HepG2 (cell line): Measurements from ENCODE around the gene LORICRIN. TPM values are rescaled to one million over a fixed set of nuclear protein-coding genes. Genes with fewer than 3 reads are reported as not detected.

Experiments used
- ATAC-seq: fragments of 200-7000 bp; cut with Tn5 transposase; 3 replicates; pipeline ENCODE4 v1.9.1; 2020; ENCODE audit warnings: mild to moderate bottlenecking, moderate library complexity
- BruUV-seq: library from RNA; stranded (reverse); fragments of 400-500 nt; replicated peaks from 2 replicates; lab custom pipeline; 2021; lab: Mats Ljungman, UMichigan
- CTCF ChIA-PET: fragments of 300-600 bp; formaldehyde crosslinking; extraction: SDS; loops from one replicate; lab custom pipeline; 2021; ENCODE audit warnings: low total read pairs, inconsistent platforms, low intra/inter-chr PET ratio; lab: Yijun Ruan, JAX
- POLR2A ChIA-PET: fragments of 350-600 bp; sonication (Branson Sonifier 250); formaldehyde crosslinking; loops from one replicate; lab custom pipeline; 2020; ENCODE audit warnings: antibody characterized with exemption, inconsistent platforms; lab: Yijun Ruan, JAX
- DNase-seq: peaks from one replicate; pipeline ENCODE4 v3.0.0-alpha.2; 2015; ENCODE audit warnings: low spot score
- FAIRE-seq: peaks from 3 replicates; lab custom pipeline; 2011; peaks lifted over from hg19 to GRCh38; lab: Jason Lieb, UNC
- H2AFZ ChIP-seq: one replicate; pipeline ENCODE4 v1.6.1; 2011; ENCODE audit warnings: low read length, inconsistent platforms
- H3K27ac ChIP-seq: fragments of 300-600 bp; 3 replicates; pipeline ENCODE4 v1.8.0; 2011; ENCODE audit warnings: mixed run types, mild to moderate bottlenecking, mixed read lengths, low read length, inconsistent platforms; ENCODE audit not compliant: insufficient read depth; ENCODE audit errors: extremely low read length
- H3K27me3 ChIP-seq, 2 experiments: fragments of 200-600 bp in 1 of 2; 2 replicates in 1 of 2; 3 replicates in 1 of 2; pipeline versions ENCODE4 v1.6.0 to v1.8.0; 2011; ENCODE audit warnings: low read length in 2 of 2, mild to moderate bottlenecking in 2 of 2, moderate library complexity in 2 of 2, inconsistent platforms in 1 of 2; ENCODE audit not compliant: insufficient read depth in 2 of 2, control insufficient read depth in 1 of 2
- H3K36me3 ChIP-seq, 2 experiments: fragments of 200-600 bp in 1 of 2; replicated peaks in 1 of 2; 2 replicates in 1 of 2; 3 replicates in 1 of 2; pipeline versions ENCODE4 v1.5.1 to v1.8.0; 2011; ENCODE audit warnings: low read length in 2 of 2, inconsistent platforms in 1 of 2; ENCODE audit not compliant: insufficient read depth in 2 of 2, control insufficient read depth in 1 of 2
- H3K4me1 ChIP-seq: 2 replicates; pipeline ENCODE4 v1.5.1; 2012; ENCODE audit warnings: low read length, inconsistent platforms; ENCODE audit not compliant: insufficient read depth
- H3K4me2 ChIP-seq: 2 replicates; pipeline ENCODE4 v1.6.0; 2011; ENCODE audit warnings: low read depth, low read length, inconsistent platforms
- H3K4me3 ChIP-seq, 3 experiments: fragments of 200-600 bp in 1 of 3; sonication (generic), shearing (Covaris generic) in 1 of 3; replicated peaks in 1 of 3; 2 replicates each; pipeline ENCODE4 v1.5.1; 2011 to 2016; ENCODE audit warnings: low read length in 3 of 3, inconsistent platforms in 2 of 3, low read depth in 2 of 3, mild to moderate bottlenecking in 2 of 3, control low read depth in 1 of 3, mixed read lengths in 1 of 3; ENCODE audit not compliant: insufficient read depth in 1 of 3
- H3K79me2 ChIP-seq: one replicate; pipeline ENCODE4 v1.6.1; 2011; ENCODE audit warnings: low read length, inconsistent platforms; ENCODE audit not compliant: insufficient read depth
- H3K9ac ChIP-seq: 2 replicates; pipeline ENCODE4 v1.6.0; 2011; ENCODE audit warnings: mild to moderate bottlenecking, low read depth, low read length, inconsistent platforms; ENCODE audit not compliant: insufficient read depth
- H3K9me3 ChIP-seq: 2 replicates; pipeline ENCODE4 v1.5.1; 2012; ENCODE audit warnings: mild to moderate bottlenecking, low read length
- H4K20me1 ChIP-seq: 2 replicates; pipeline ENCODE4 v1.6.0; 2011; ENCODE audit warnings: inconsistent platforms, mild to moderate bottlenecking, low read length, moderate library complexity; ENCODE audit not compliant: insufficient read depth
- AHR ChIP-seq: IDR thresholded peaks from 2 replicates; pipeline ENCODE4 v1.6.1; 2018; ENCODE audit warnings: missing genetic modification reagents, missing compliant biosample characterization
- DMAP1 ChIP-seq: IDR thresholded peaks from 2 replicates; pipeline ENCODE4 v1.6.1; 2016
- HHEX ChIP-seq: IDR thresholded peaks from 2 replicates; pipeline ENCODE4 v1.6.1; 2016; ENCODE audit warnings: control low read depth
- MAFF ChIP-seq: IDR thresholded peaks from 2 replicates; pipeline ENCODE4 v1.6.1; 2011; ENCODE audit warnings: low read depth, low read length, improper control_type of control experiment
- MAFK ChIP-seq, 2 experiments: IDR thresholded peaks in 1 of 2; conservative IDR thresholded peaks in 1 of 2; 2 replicates each; pipeline ENCODE4 v1.6.1; 2011; ENCODE audit warnings: improper control_type of control experiment in 2 of 2, low read length in 2 of 2
- NAIF1 ChIP-seq: sonication (generic); formaldehyde crosslinking; IDR thresholded peaks from 2 replicates; pipeline ENCODE4 v1.5.0; 2020; ENCODE audit warnings: mild to moderate bottlenecking, missing genetic modification reagents, borderline replicate concordance
- NR1H2 ChIP-seq: sonication (generic); formaldehyde crosslinking; IDR thresholded peaks from 2 replicates; pipeline ENCODE4 v1.8.1; 2022; ENCODE audit warnings: low read depth, missing genetic modification reagents, borderline replicate concordance
- PBX2 ChIP-seq: IDR thresholded peaks from 2 replicates; pipeline ENCODE4 v1.6.1; 2016; ENCODE audit warnings: control low read depth
- PCBP2 ChIP-seq: fragments of 200-400 bp; formaldehyde crosslinking; optimal IDR thresholded peaks from 2 replicates; pipeline ENCODE3; 2018; ENCODE audit warnings: low read length, low read depth; ENCODE audit not compliant: poor library complexity, severe bottlenecking
- RORA ChIP-seq: sonication (generic); formaldehyde crosslinking; IDR thresholded peaks from 2 replicates; pipeline ENCODE4 v1.5.0; 2020; ENCODE audit warnings: mild to moderate bottlenecking, missing genetic modification reagents, moderate library complexity
- SOX5 ChIP-seq: IDR thresholded peaks from 2 replicates; pipeline ENCODE4 v1.6.1; 2016; ENCODE audit warnings: borderline replicate concordance
- XRCC5 ChIP-seq: fragments of 200-400 bp; formaldehyde crosslinking; optimal IDR thresholded peaks from 2 replicates; pipeline ENCODE3; 2017; ENCODE audit warnings: mild to moderate bottlenecking, low read length
- ZNF18 ChIP-seq: sonication (generic); formaldehyde crosslinking; IDR thresholded peaks from 2 replicates; pipeline ENCODE4 v1.8.0; 2022; ENCODE audit warnings: mild to moderate bottlenecking, missing genetic modification reagents; ENCODE audit not compliant: insufficient replicate concordance
- ZNF549 ChIP-seq: sonication (generic); formaldehyde crosslinking; IDR thresholded peaks from 2 replicates; pipeline ENCODE4 v1.5.0; 2020; ENCODE audit warnings: missing genetic modification reagents
- ZNF724P ChIP-seq: sonication (generic); formaldehyde crosslinking; IDR thresholded peaks from 2 replicates; pipeline ENCODE4 v1.8.0; 2022; ENCODE audit warnings: missing genetic modification reagents, borderline replicate concordance
- ZNF740 ChIP-seq: sonication (generic); formaldehyde crosslinking; IDR thresholded peaks from 2 replicates; pipeline ENCODE4 v1.4.0; 2020; ENCODE audit warnings: missing genetic modification reagents
- ZNF776 ChIP-seq: sonication (generic); formaldehyde crosslinking; IDR thresholded peaks from 2 replicates; pipeline ENCODE4 v1.4.0; 2020; ENCODE audit warnings: mild to moderate bottlenecking, missing genetic modification reagents
- WGBS: methylation state at CpG from one replicate; pipeline ENCODE4 v1.1.6; 2017; ENCODE audit warnings: low lambda C conversion rate; 5-methylcytosine and 5-hydroxymethylcytosine counted together
- in situ Hi-C: cut with HindIII; loops from 2 replicates; pipeline ENCODE4 v1.10.0; 2017; ENCODE audit warnings: low pct_unique_long_range_greater_than_20kb; ENCODE audit not compliant: extremely low pct_ligation_motif_present
- intact Hi-C: fragments of 100-400 bp; cut with micrococcal nuclease; formaldehyde crosslinking; loops from one replicate; pipeline ENCODE4 v1.10.0; 2022; ENCODE audit not compliant: unreplicated experiment
- polyA plus RNA-seq, 8 experiments: library from polyadenylated mRNA; depleted of rRNA in 3 of 8; stranded (reverse) in 7 of 8; unstranded in 1 of 8; fragments of >200 nt; fragmentation: Illumina TruSeq in 4 of 8; extraction: Trizol in 4 of 8; gene quantifications; 2 replicates each; pipeline versions ENCODE4 v1.2.1 to v1.2.3, GENCODE V29; 2011 to 2016; ENCODE audit warnings: low read depth in 4 of 8, missing spikeins in 1 of 8, mixed read lengths in 1 of 8; ENCODE audit not compliant: insufficient read depth in 1 of 8
- total RNA-seq, 5 experiments: library from RNA; depleted of rRNA; stranded (reverse); fragments of >200 nt; fragmentation: Illumina TruSeq; extraction: Trizol; gene quantifications; 2 replicates each; pipeline ENCODE4 v1.2.3, GENCODE V29; 2016; ENCODE audit warnings: low read depth in 1 of 5

LORICRIN gene
- total and polyA plus RNA-seq, 2 of the 13 experiments (the other 11 are each of a cell fraction or from before 2014, with no cell fraction given) = not detected

GRCh38 chr1:153242160-153242559, 17.3 kb upstream of the LORICRIN start:
- no peak overlapping the region for H3K27ac ChIP-seq
- FAIRE-seq (no peak), DNase-seq (no peak), ATAC-seq (no peak)
- TF ChIP-seq MAFK (conservative IDR thresholded peaks at IDR 0.05 in 1 of 2, IDR thresholded peaks at IDR 0.05 in 1 of 2; ENCODE audit: low read length in 2 of 2) = peak; percentile 68 to 86
- TF ChIP-seq HHEX (CRISPR knock-in tag) = no peak
- TF ChIP-seq ZNF740 (CRISPR knock-in tag) = no peak
- TF ChIP-seq XRCC5 = no peak
- TF ChIP-seq ZNF549 (CRISPR knock-in tag) = no peak
- no peak for TF ChIP-seq SOX5 (CRISPR knock-in tag)
- TF ChIP-seq PBX2 (CRISPR knock-in tag) = no peak
- no peak for TF ChIP-seq RORA (CRISPR knock-in tag)
- no peak for TF ChIP-seq DMAP1 (CRISPR knock-in tag)
- TF ChIP-seq MAFF = peak; percentile 76
- no peak for TF ChIP-seq ZNF776 (CRISPR knock-in tag)
- TF ChIP-seq NR1H2 (CRISPR knock-in tag) = no peak
- TF ChIP-seq PCBP2 = no peak
- no peak for TF ChIP-seq AHR (CRISPR knock-in tag)
- TF ChIP-seq ZNF18 (CRISPR knock-in tag) = no peak
- no peak for TF ChIP-seq NAIF1
- TF ChIP-seq ZNF724P (CRISPR knock-in tag) = no peak
- peaks cover 7% of the 10 kb centered on the region for H3K9me3 ChIP-seq
- no TSS peak for BruUV-seq
- in situ Hi-C loops (no loop called here), intact Hi-C loops (no loop called here)
- H3K27me3 ChIP-seq = no peaks in the 10 kb centered on the region; a peak in 1 of 5 replicates
- no peak overlapping the region for H3K9ac ChIP-seq
- no peak overlapping the region for H2AFZ ChIP-seq
- H3K4me2 ChIP-seq = no peak overlapping the region
- no peaks in the 10 kb centered on the region for H3K4me1 ChIP-seq
- H3K36me3 ChIP-seq = no peaks in the 10 kb centered on the region
- ChIA-PET CTCF (no interaction called here), POLR2A (no interaction called here)
- WGBS = 0% methylated on average over 1 of the region's 1 CpG
- no peaks in the 10 kb centered on the region for H3K79me2 ChIP-seq
- H4K20me1 ChIP-seq = no peaks in the 10 kb centered on the region
- no peak overlapping the region for H3K4me3 ChIP-seq
